GM12801 (cell line): ENCODE results near the gene ST6GALNAC1.

ENCODE experiments used
- CTCF ChIP-seq: IDR thresholded peaks from one replicate; pipeline ENCODE4 v1.5.1; 2011; ENCODE audit warnings: control low read depth; ENCODE audit not compliant: insufficient read length; ENCODE audit errors: extremely low read depth

ST6GALNAC1 gene

GRCh38 chr17:76686538-76687297 lies 43.2 kb upstream of the ST6GALNAC1 start:
- no peak for TF ChIP-seq CTCF

DNA sequence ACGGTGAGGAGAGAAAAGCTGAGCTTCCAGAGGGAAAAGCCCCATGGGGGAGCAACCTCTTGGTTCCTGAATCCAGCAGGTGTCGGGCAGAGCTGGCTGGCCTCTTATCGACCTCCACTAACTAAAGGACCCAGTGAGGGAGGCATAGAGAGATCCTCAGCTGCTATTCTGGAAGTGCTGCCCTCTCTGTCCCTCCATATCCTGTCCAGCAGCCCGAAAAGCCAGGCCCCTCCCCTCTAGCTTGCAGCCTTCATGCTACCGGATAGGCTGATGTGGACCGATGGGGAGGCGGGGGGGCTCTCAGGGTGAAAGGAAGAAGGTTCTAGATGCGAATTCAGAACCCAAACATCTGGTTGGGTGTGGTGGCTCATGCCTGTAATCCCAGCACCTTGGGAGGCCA lies 42.3 kb upstream of the ST6GALNAC1 start:
- TF ChIP-seq CTCF, result no peak

DNA sequence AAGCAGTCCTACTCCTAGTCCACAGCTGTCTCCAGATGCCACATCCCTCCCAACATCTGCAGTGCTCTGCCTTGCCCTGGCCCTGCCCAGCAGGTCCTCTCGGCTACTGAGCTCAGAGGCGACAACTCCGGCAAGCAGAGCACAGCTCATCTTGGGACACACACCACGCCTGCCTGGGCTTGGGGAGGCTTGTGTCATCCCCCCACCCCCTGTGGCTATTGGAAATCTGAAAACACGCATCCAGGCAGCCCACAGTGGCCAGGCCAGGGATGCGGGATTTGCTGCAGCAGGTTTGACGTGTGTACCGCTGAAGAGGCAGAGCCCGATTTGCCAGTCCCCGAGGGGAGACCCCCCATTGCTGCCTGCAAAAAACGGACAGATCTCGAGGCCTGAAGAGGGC lies 41.8 kb upstream of the ST6GALNAC1 start:
- no peak for TF ChIP-seq CTCF

- TF ChIP-seq CTCF, result no peak
Observed at GRCh38 chr17:76684756-76685155, 41.2 kb upstream of the ST6GALNAC1 start.

GRCh38 chr17:76683921-76684745 lies 40.6 kb upstream of the ST6GALNAC1 start:
- no peak for TF ChIP-seq CTCF

GRCh38 chr17:76683011-76683755 lies 39.6 kb upstream of the ST6GALNAC1 start:
- no peak for TF ChIP-seq CTCF

- no peak for TF ChIP-seq CTCF
Observed at GRCh38 chr17:76682296-76682695, 38.7 kb upstream of the ST6GALNAC1 start.
